ENCODE data around the gene TRUB1.

- TF ChIP-seq CTCF (conservative IDR thresholded peaks at IDR 0.05; ENCODE audit: low read length), result no peak
- TF ChIP-seq EZH2phosphoT487 (IDR thresholded peaks at IDR 0.05; ENCODE audit: borderline replicate concordance, low read depth, low read length), result no peak
Measured at GRCh38 chr10:114906981-114907380, 31.0 kb upstream of the TRUB1 start.

All from OCI-LY7 (cell line).